HEK293 (cell line): Measurements from ENCODE around the gene GADD45GIP1.
"Not testable (repeated sequence)": the region's sequence is repeated elsewhere in the genome, so short reads cannot be mapped to it uniquely, and the experiment has no call there.

ENCODE experiments used
- CTCF ChIA-PET: fragments of 350-600 bp; formaldehyde crosslinking; extraction: SDS; loops from one replicate; lab custom pipeline; 2021; ENCODE audit warnings: antibody characterized with exemption; lab: Yijun Ruan, JAX
- POLR2A ChIA-PET: fragments of 300-600 bp; formaldehyde crosslinking; extraction: SDS; loops from one replicate; lab custom pipeline; 2020; ENCODE audit warnings: antibody characterized with exemption, inconsistent platforms; lab: Yijun Ruan, JAX
- H3K27ac ChIP-seq: fragments of 200-500 bp; sonication (Bioruptor generic); 2 replicates; pipeline ENCODE4 v1.5.1; 2014; ENCODE audit warnings: low read depth, low read length, control low read depth, inconsistent platforms; ENCODE audit errors: extremely low read depth
- H3K36me3 ChIP-seq, 2 experiments: fragments of 200-500 bp in 1 of 2; sonication (Bioruptor generic) in 1 of 2; 1 replicate in 1 of 2; 2 replicates in 1 of 2; pipeline ENCODE4 v1.5.1; 2014 to 2017; ENCODE audit warnings: inconsistent platforms in 2 of 2, low read length in 2 of 2; ENCODE audit not compliant: control insufficient read depth in 2 of 2, insufficient read depth in 1 of 2
- H3K4me1 ChIP-seq: fragments of 200-500 bp; sonication (Bioruptor generic); 2 replicates; pipeline ENCODE4 v1.5.1; 2014; ENCODE audit warnings: mild to moderate bottlenecking, low read length, inconsistent platforms; ENCODE audit not compliant: control insufficient read depth, insufficient read depth
- H3K4me3 ChIP-seq: 2 replicates; pipeline ENCODE4 v1.5.1; 2011; ENCODE audit warnings: low read depth, mild to moderate bottlenecking, control low read depth, low read length, moderate library complexity
- H3K9me3 ChIP-seq: fragments of 200-500 bp; sonication (Bioruptor generic); 2 replicates; pipeline ENCODE4 v1.5.1; 2014; ENCODE audit warnings: low read depth, low read length, inconsistent platforms; ENCODE audit not compliant: control insufficient read depth, insufficient read depth
- EGR2 ChIP-seq: fragments of 450-650 bp; formaldehyde crosslinking; IDR thresholded peaks from 2 replicates; pipeline ENCODE4 v1.5.1; 2016; ENCODE audit warnings: low read depth, missing biosample characterization, missing genetic modification characterization
- GLIS1 ChIP-seq: fragments of 450-650 bp; formaldehyde crosslinking; IDR thresholded peaks from 2 replicates; pipeline ENCODE4 v1.5.1; 2016; ENCODE audit warnings: missing biosample characterization, missing genetic modification characterization
- HOXC10 ChIP-seq: sonication (generic); formaldehyde crosslinking; IDR thresholded peaks from 2 replicates; pipeline ENCODE4 v1.8.1; 2023; ENCODE audit warnings: mild to moderate bottlenecking, missing genetic modification reagents
- KLF16 ChIP-seq: fragments of 450-650 bp; formaldehyde crosslinking; IDR thresholded peaks from 2 replicates; pipeline ENCODE4 v1.5.1; 2017; ENCODE audit warnings: missing biosample characterization, missing genetic modification characterization
- KLF9 ChIP-seq: fragments of 450-650 bp; formaldehyde crosslinking; IDR thresholded peaks from 2 replicates; pipeline ENCODE4 v1.5.1; 2016; ENCODE audit warnings: missing biosample characterization, missing genetic modification characterization, low read depth
- SP3 ChIP-seq: fragments of 450-650 bp; formaldehyde crosslinking; IDR thresholded peaks from 2 replicates; pipeline ENCODE4 v1.5.1; 2016; ENCODE audit warnings: missing biosample characterization, missing genetic modification characterization
- ZBTB1 ChIP-seq: fragments of 450-650 bp; formaldehyde crosslinking; IDR thresholded peaks from 2 replicates; pipeline ENCODE4 v1.5.1; 2016; ENCODE audit warnings: missing biosample characterization, missing genetic modification characterization
- ZBTB48 ChIP-seq: fragments of 450-650 bp; formaldehyde crosslinking; IDR thresholded peaks from 2 replicates; pipeline ENCODE4 v1.5.1; 2016; ENCODE audit warnings: missing biosample characterization, missing genetic modification characterization
- ZFHX2 ChIP-seq: fragments of 450-650 bp; formaldehyde crosslinking; conservative IDR thresholded peaks from 2 replicates; pipeline ENCODE4 v1.5.1; 2016; ENCODE audit warnings: missing biosample characterization, missing genetic modification characterization
- ZIC2 ChIP-seq: fragments of 450-650 bp; formaldehyde crosslinking; IDR thresholded peaks from 2 replicates; pipeline ENCODE4 v1.5.1; 2016; ENCODE audit warnings: missing biosample characterization, missing genetic modification characterization
- ZNF239 ChIP-seq: fragments of 450-650 bp; formaldehyde crosslinking; IDR thresholded peaks from 2 replicates; pipeline ENCODE4 v1.5.1; 2016; ENCODE audit warnings: missing biosample characterization, missing genetic modification characterization
- ZNF274 ChIP-seq, 2 experiments: fragments of 200-500 bp in 1 of 2; fragments of 450-650 bp in 1 of 2; sonication (Bioruptor generic) in 1 of 2; formaldehyde crosslinking in 1 of 2; IDR thresholded peaks; 2 replicates each; pipeline versions ENCODE4 v1.5.1 to v1.6.1; 2014 to 2016; ENCODE audit warnings: borderline replicate concordance in 1 of 2, inconsistent platforms in 1 of 2, low read length in 1 of 2, missing biosample characterization in 1 of 2, missing genetic modification characterization in 1 of 2
- ZNF341 ChIP-seq: fragments of 450-650 bp; formaldehyde crosslinking; IDR thresholded peaks from 2 replicates; pipeline ENCODE4; 2016; ENCODE audit warnings: low read depth, missing biosample characterization, missing genetic modification characterization
- ZNF350 ChIP-seq: fragments of 450-650 bp; formaldehyde crosslinking; IDR thresholded peaks from 2 replicates; pipeline ENCODE4 v1.5.0; 2017; ENCODE audit warnings: missing biosample characterization, mild to moderate bottlenecking, missing genetic modification characterization
- ZNF394 ChIP-seq: fragments of 450-650 bp; formaldehyde crosslinking; IDR thresholded peaks from 2 replicates; pipeline ENCODE4 v1.5.1; 2016; ENCODE audit warnings: missing biosample characterization, missing genetic modification characterization, mild to moderate bottlenecking, moderate library complexity, borderline replicate concordance
- ZNF548 ChIP-seq: fragments of 450-650 bp; formaldehyde crosslinking; IDR thresholded peaks from 2 replicates; pipeline ENCODE4 v1.5.1; 2016; ENCODE audit warnings: missing biosample characterization, missing genetic modification characterization
- ZNF561 ChIP-seq: fragments of 450-650 bp; IDR thresholded peaks from 2 replicates; pipeline ENCODE4 v1.5.1; 2018; ENCODE audit warnings: missing biosample characterization, missing genetic modification characterization, borderline replicate concordance
- ZNF600 ChIP-seq: fragments of 450-650 bp; formaldehyde crosslinking; IDR thresholded peaks from 2 replicates; pipeline ENCODE4 v1.5.1; 2016; ENCODE audit warnings: missing biosample characterization, missing genetic modification characterization
- ZNF623 ChIP-seq: fragments of 450-650 bp; formaldehyde crosslinking; IDR thresholded peaks from 2 replicates; pipeline ENCODE4 v1.5.1; 2016; ENCODE audit warnings: missing biosample characterization, missing genetic modification characterization
- ZNF626 ChIP-seq: fragments of 450-650 bp; sonication (Bioruptor Pico); formaldehyde crosslinking; IDR thresholded peaks from 2 replicates; pipeline ENCODE4 v1.5.1; 2018; ENCODE audit warnings: missing biosample characterization, missing genetic modification characterization, inconsistent platforms
- ZNF664 ChIP-seq: fragments of 450-650 bp; formaldehyde crosslinking; IDR thresholded peaks from 2 replicates; pipeline ENCODE4 v1.5.1; 2016; ENCODE audit warnings: missing biosample characterization, missing genetic modification characterization
- ZNF692 ChIP-seq: fragments of 450-650 bp; formaldehyde crosslinking; IDR thresholded peaks from 2 replicates; pipeline ENCODE4 v1.5.1; 2016; ENCODE audit warnings: missing biosample characterization, missing genetic modification characterization
- ZNF707 ChIP-seq: fragments of 450-650 bp; formaldehyde crosslinking; IDR thresholded peaks from 2 replicates; pipeline ENCODE4 v1.5.1; 2016; ENCODE audit warnings: missing biosample characterization, missing genetic modification characterization
- ZNF76 ChIP-seq: fragments of 450-650 bp; formaldehyde crosslinking; IDR thresholded peaks from 2 replicates; pipeline ENCODE4; 2016; ENCODE audit warnings: low read depth, missing biosample characterization, missing genetic modification characterization, borderline replicate concordance
- TF ChIP-seq, protein P1 (sequence below): fragments of 450-650 bp; formaldehyde crosslinking; IDR thresholded peaks from 2 replicates; pipeline ENCODE4 v1.5.1; 2016; ENCODE audit warnings: missing biosample characterization, missing genetic modification characterization

GADD45GIP1 gene

DNA sequence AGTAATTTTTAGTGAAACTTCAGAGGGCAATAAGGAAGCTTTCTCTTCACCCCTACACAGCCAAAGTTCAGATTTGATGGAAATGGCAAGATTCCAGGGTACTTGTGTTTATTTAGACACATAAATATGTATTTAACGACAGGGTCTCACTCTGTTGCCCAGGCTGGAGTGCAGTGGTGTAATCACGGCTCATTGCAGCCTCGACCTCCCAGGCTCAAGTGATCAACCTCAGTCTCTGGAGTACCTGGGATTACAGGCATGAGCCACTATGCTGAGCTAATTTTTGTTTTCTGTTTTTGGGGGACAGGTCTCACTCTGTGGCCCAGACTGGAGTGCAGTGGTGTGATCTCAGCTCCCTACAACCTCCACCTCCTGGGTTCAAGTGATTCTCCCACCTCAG lies 36.0 kb downstream of the GADD45GIP1 start (continued):
- no peak for TF ChIP-seq ZNF76
- 0 out of 2 replicates have a peak, but pooled peaks have one; percentile 29 for TF ChIP-seq ZNF664 (tag by site-specific recombination)
- TF ChIP-seq GLIS1 (tag by site-specific recombination), result peak; percentile 33; the same call in 1 of the 2 replicates
- no peak for TF ChIP-seq ZBTB1 (tag by site-specific recombination)

GRCh38 chr19:12918253-12918652 lies 38.8 kb downstream of the GADD45GIP1 start:
- Histone ChIP-seq H3K4me3 (no peak overlapping the region), H3K9me3 (no peaks in the 10 kb centered on the region), H3K4me1 (peaks cover 5% of the 10 kb centered on the region; the same call in 1 of the 2 replicates), H3K36me3 (peaks cover 6 to 12% of the 10 kb centered on the region in 2 experiments; a peak in 2 of 3 replicates), H3K27ac (no peak overlapping the region)
- ChIA-PET CTCF (no interaction called here), POLR2A (interaction anchor here (1.0 kb wide), 1 partner anchor 32 kb away, joined by 3 read pairs; no protein-coding TSS in a partner anchor)
- TF ChIP-seq, protein P1, sequence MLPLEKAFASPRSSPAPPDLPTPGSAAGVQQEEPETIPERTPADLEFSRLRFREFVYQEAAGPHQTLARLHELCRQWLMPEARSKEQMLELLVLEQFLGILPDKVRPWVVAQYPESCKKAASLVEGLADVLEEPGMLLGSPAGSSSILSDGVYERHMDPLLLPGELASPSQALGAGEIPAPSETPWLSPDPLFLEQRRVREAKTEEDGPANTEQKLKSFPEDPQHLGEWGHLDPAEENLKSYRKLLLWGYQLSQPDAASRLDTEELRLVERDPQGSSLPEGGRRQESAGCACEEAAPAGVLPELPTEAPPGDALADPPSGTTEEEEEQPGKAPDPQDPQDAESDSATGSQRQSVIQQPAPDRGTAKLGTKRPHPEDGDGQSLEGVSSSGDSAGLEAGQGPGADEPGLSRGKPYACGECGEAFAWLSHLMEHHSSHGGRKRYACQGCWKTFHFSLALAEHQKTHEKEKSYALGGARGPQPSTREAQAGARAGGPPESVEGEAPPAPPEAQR (tag by site-specific recombination), result no peak
- TF ChIP-seq ZNF350 (tag by site-specific recombination) (no peak), ZNF341 (tag by site-specific recombination) (no peak), ZNF548 (no peak), KLF9 (tag by site-specific recombination) (no peak), HOXC10 (CRISPR knock-in tag) (no peak), ZNF239 (no peak), SP3 (tag by site-specific recombination) (no peak), ZNF692 (tag by site-specific recombination) (no peak), EGR2 (tag by site-specific recombination) (no peak)

DNA sequence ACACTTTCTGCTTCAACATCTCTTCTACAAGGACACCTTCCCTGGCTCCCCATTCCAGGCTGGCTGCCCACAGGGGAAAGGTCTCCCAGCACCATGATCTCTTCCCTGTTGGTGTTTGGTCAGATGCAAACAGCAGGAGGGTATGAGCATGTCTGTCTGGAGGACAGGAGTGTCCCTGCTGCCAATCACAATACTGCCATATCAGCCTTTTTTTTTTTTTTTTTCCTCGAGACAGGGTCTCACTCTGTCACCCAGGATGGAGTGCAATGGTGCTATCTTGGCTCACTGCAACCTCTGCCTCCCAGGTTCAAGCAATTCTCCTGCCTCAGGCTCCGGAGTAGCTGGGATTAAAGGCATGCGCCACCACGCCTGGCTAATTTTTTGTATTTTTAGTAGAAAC lies 41.2 kb downstream of the GADD45GIP1 start:
- not testable (repeated sequence) for H3K27ac ChIP-seq, H3K36me3 ChIP-seq, H3K4me3 ChIP-seq
- POLR2A ChIA-PET, result interaction anchor here (0.7 kb wide), 1 partner anchor 12 kb away, joined by 3 read pairs; no protein-coding TSS in a partner anchor
- peak; percentile 21; the same call in 1 of the 2 replicates for TF ChIP-seq ZIC2
- TF ChIP-seq, all 188 proteins: peak for 1; not testable (repeated sequence) for 187
- H3K4me1 ChIP-seq, result peaks cover 13% of the 10 kb centered on the region
- not testable (repeated sequence) for H3K9me3 ChIP-seq
- CTCF ChIA-PET, result interaction anchor here (0.6 kb wide), 2 partner anchors 95 to 1181 kb away, joined by 3 to 4 read pairs; no protein-coding TSS in a partner anchor

GRCh38 chr19:12913851-12914690 lies 43.0 kb downstream of the GADD45GIP1 start:
- ChIA-PET CTCF (interaction anchor here (0.7 kb wide), 1 partner anchor 200 kb away, joined by 3 read pairs; no protein-coding TSS in a partner anchor), POLR2A (interaction anchor here (0.6 kb wide), 3 partner anchors 29 to 959 kb away, joined by 3 to 8 read pairs (median 4); no protein-coding TSS in a partner anchor)
- no peak overlapping the region for H3K4me3 ChIP-seq
- no peaks in the 10 kb centered on the region for H3K36me3 ChIP-seq
- peaks cover 13% of the 10 kb centered on the region for H3K4me1 ChIP-seq
- H3K27ac ChIP-seq, result peak overlapping the region; percentile 48; the same call in 1 of the 2 replicates
- H3K9me3 ChIP-seq, result no peaks in the 10 kb centered on the region
- 0 out of 2 replicates have a peak, but pooled peaks have one; percentile 14 for TF ChIP-seq ZNF600 (tag by site-specific recombination)
- TF ChIP-seq ZBTB48, result no peak
- peak; percentile 42; the same call in 1 of the 2 replicates for TF ChIP-seq EGR2 (tag by site-specific recombination)
- TF ChIP-seq ZNF626 (tag by site-specific recombination), result no peak
- no peak for TF ChIP-seq ZNF274 (IDR thresholded peaks at IDR 0.05; ENCODE audit: low read length)
- TF ChIP-seq ZNF274 (tag by site-specific recombination; IDR thresholded peaks at IDR 0.05; ENCODE audit: borderline replicate concordance), result no peak
- TF ChIP-seq ZNF623 (tag by site-specific recombination), result no peak
- no peak for TF ChIP-seq ZNF341 (tag by site-specific recombination)
- TF ChIP-seq ZNF707 (tag by site-specific recombination), result no peak
- TF ChIP-seq ZNF561 (tag by site-specific recombination), result no peak
- no peak for TF ChIP-seq KLF16
- no peak for TF ChIP-seq ZNF394 (tag by site-specific recombination)
- TF ChIP-seq ZFHX2, result peak; percentile 61; the same call in 1 of the 2 replicates
